Nucleus accumbens (tissue), 56 donors: Measurements from ENCODE around the gene NINJ2.

Experiments
- DNase-seq, 56 donors: peaks; one replicate each; lab custom pipeline; 2025; lab: John Stamatoyannopoulos, UW

NINJ2 gene

DNA sequence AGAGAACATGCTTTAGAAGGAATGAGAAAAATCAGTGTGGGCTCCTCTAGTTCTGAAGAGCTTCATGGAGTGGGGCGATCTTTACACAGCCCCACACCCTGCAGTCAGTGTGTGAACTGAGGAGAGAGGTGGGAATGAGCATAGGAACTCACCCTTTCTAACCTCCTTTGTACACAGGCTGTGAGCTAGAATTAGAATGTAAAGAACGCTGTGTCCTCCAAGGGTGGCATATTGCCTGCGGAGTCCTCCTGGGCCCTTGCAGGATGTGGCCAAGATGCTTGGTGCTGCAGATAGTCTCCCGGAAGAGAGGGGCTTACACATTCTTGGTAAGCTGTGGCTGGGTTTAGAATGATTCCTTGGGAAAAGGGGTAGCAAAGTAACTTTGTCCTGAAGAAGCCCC is 43.9 kb downstream of the NINJ2 start:
- DNase-seq: no peak

DNA sequence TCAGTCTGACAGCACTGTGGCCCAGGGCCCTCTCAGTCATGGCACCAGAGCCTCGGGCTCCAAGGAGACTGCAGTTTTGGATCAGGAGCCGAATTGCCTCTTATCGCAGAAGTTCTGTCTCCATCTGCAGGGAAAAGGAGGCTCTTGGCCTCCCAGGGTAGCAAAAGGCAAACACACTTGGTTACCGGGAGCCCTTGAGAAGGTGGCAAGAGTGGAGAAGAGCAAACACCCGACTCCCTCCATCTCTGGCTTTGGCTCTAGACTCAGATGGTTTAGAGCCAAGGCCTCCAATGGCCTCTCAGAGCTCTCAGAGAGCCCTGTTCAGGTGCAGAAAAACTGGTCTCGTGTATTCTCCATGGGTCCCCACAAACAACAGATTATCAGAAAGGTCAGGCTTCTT is 44.6 kb downstream of the NINJ2 start:
- DNase-seq: no peak

- DNase-seq: peak in 7 of 56 donors; percentile 9 to 39 (median 20)
Observed at GRCh38 chr12:617304-617915, 45.8 kb downstream of the NINJ2 start.

DNA sequence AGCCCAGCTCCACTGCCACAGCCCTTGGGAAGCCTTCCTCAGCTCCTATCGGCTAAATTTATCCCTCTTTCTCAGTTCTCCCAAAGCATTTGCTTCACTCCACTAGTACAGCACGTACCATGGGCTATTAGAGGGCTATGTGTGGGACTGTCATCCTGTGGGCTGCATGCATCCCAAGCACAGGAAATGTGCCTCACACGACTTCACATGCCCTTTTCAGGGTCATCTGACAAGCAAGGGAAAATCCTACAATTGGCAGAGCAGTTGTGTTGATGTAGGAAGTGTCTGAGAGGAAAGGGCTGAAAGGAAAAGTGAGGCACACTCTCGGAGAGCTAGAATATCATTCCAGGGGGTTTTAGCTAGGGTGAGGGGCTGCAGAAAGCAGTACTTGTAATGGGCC is 47.6 kb downstream of the NINJ2 start:
- DNase-seq: no peak

GRCh38 chr12:614411-614970 is 48.8 kb downstream of the NINJ2 start:
- DNase-seq: peak in 37 of 56 donors; percentile 6 to 58 (median 25)

GRCh38 chr12:613996-614395 is 49.2 kb downstream of the NINJ2 start:
- DNase-seq: no peak

DNA sequence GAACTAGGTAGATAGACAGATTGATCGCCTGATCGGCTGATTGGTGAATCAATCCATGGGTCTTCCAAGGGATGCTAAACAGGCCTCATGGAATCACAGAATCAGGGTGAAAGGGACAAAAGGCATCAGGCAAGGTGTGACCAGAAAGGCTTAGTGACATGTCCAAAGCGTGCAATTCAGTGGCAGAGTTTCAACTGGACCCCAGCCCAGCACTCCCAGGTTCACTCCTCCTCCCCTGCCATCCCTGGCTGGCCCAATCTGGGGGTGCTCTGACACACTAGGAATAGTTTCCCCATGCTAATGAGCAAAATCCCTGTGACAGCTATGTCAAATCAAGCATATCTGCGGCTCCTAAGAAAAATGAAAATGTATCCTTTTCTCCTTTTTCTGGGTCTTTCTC is 50.4 kb downstream of the NINJ2 start:
- no peak for DNase-seq

DNA sequence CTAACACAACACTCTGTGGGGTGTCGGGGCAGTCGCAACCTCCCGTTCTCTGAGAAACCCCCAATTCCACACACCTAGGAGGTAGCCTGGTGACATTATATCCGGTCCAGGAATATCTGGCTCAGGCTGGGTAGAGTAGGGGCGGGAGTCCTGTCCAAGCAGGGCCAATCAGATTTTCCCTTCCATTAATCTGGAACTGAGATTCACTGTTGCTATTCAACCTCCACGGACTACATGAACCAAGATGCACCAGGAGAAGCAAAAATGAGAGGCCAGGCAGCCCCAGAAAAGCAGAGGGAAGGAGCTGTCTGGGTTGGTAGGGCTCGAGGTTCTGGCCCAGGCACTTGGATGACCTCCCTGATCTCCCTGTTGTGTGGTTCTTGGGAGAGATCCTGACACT is 51.0 kb downstream of the NINJ2 start:
- no peak for DNase-seq

DNA sequence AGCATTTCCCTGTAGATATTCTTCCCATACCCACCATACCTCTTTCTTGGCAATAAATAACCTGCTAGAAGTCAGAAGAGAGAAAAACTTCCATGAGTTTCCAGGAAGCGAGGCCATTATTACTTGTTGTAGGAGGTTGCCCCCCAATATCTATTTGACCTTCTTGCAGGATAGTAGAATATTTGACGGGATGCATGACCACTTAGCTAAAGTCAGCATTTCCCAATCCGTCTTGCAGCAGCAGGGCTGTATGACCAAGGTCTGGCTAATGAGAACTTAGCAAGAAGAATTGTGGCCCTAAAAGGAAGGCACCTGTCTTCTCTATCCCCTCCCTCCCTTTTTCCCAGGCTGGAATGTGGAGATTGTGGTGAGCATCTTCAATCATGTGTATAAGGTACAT is 51.5 kb downstream of the NINJ2 start:
- DNase-seq: no peak

DNA sequence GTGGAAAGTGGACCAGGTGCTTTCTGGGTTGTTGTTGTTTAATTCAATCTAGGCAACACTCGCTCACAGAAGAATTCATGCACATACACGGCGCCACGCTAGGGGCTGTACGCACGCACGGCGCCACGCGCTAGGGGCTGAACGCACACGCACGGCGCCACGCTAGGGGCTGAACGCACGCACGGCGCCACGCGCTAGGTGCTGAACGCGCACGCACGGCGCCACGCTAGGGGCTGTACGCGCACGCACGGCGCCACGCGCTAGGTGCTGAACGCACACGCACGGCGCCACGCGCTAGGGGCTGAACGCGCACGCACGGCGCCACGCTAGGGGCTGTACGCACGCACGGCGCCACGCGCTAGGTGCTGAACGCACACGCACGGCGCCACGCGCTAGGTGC is 54.3 kb downstream of the NINJ2 start:
- no peak for DNase-seq

GRCh38 chr12:608413-608812 is 54.8 kb downstream of the NINJ2 start:
- DNase-seq: no peak

- DNase-seq: peak in 5 of 56 donors; percentile 8 to 43 (median 17)
Observed at GRCh38 chr12:607541-608001, 55.7 kb downstream of the NINJ2 start.

GRCh38 chr12:604956-605355 is 58.3 kb downstream of the NINJ2 start:
- DNase-seq: no peak

GRCh38 chr12:602700-603068 is 60.6 kb downstream of the NINJ2 start:
- no peak for DNase-seq

DNA sequence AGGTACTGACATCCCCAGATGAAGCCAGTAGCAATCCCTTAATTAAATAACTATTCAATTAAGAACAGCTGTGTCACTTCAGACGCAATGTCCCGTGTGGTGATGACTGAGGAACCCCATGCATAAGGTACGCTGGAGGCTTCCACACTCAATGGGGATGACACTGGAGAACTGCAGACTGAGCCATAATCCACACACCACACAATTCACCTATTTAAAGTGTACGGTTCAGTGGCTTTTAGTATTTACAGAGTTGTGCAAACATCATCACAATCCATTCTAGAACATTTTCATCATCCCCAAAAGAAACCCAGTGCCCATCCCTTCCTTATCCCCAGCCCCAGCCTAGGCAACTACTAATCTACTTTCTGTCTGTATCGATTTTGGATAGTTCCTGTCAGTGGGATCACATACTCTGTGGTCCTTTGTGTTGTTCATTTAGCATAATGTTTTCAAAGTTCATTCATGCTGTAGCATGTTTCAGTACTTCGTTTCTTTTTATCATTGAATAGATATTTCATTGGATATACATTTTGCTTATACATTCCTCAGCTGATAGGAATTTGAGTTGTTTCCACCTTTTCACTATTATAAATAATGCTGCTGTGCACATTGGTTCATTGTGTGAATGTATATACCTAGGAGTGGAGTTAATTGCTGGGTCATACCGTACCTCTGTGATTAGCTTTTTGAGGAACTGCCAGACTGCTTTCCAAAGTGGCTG is 61.1 kb downstream of the NINJ2 start:
- DNase-seq: no peak

GRCh38 chr12:599756-600155 is 63.5 kb downstream of the NINJ2 start:
- no peak for DNase-seq

GRCh38 chr12:597926-598568 is 65.2 kb downstream of the NINJ2 start:
- no peak for DNase-seq

DNA sequence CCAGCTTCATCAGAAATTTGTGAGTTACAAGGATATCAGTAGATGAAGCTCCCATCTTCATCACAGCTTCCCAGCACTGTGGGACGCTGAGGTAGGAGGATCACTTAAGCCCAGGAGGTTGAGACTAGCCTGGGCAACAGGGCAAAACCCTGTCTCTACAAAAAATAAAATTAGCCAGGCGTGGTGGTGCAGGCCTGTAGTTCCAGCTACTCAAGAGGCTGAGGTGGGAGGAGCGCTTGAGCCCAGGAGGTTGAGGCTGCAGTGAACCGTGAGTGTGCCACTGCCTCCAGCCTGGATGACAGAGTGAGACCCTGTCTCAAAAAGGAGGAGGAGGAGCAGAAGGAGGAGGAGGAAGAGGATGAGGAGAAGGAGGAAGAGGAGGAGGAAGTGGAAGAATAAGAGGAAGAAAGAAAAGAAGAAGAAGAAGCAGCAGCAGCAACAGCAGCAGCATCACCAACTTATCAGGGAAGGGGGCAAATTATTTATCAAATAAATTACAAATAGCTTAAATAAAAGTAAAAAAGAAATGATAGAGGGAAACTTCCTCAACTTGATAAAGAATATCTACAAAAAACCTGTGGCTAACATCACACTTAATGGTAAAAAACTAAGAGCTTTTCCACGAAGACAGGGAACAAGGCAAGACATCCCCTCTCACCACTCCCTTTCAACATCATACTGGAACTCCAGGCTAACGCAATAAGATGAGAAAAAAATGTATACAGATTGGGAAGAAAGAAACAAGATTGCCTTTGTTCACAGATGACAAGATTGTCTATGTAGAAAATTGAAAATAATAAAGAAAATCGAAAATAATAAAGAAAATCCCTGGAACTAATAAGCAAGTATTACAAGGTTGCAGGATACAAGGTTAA is 69.6 kb downstream of the NINJ2 start:
- DNase-seq: no peak

- no peak for DNase-seq
Observed at GRCh38 chr12:592024-592505, 71.2 kb downstream of the NINJ2 start.
